Skeletal muscle tissue (tissue), 4 donors: ENCODE data around the gene PIK3C2G. TPM values are rescaled to one million over a fixed set of nuclear protein-coding genes. Genes with fewer than 3 reads are reported as not detected.

Experiments
- H3K27ac ChIP-seq: one replicate; pipeline ENCODE4 v1.7.0; 2013; ENCODE audit warnings: mild to moderate bottlenecking, low read depth, low read length, inconsistent platforms
- H3K27me3 ChIP-seq, 3 donors: one replicate each; pipeline ENCODE4 v1.7.0; 2013; ENCODE audit warnings: low read length in 3 of 3; ENCODE audit not compliant: control insufficient read depth in 3 of 3, insufficient read depth in 3 of 3
- H3K36me3 ChIP-seq, 3 donors: one replicate each; pipeline ENCODE4 v1.7.0; 2013; ENCODE audit warnings: low read length in 3 of 3; ENCODE audit not compliant: control insufficient read depth in 3 of 3, insufficient read depth in 3 of 3
- H3K4me1 ChIP-seq, 3 donors: one replicate each; pipeline ENCODE4 v1.7.0; 2013; ENCODE audit warnings: low read length in 3 of 3, mild to moderate bottlenecking in 3 of 3; ENCODE audit not compliant: control insufficient read depth in 3 of 3, insufficient read depth in 3 of 3
- H3K4me3 ChIP-seq, 3 donors: one replicate each; pipeline ENCODE4 v1.7.0; 2013; ENCODE audit warnings: low read length in 3 of 3
- H3K9ac ChIP-seq, 3 donors: one replicate each; pipeline ENCODE4 v1.7.0; 2013; ENCODE audit warnings: low read length in 3 of 3, mild to moderate bottlenecking in 3 of 3, moderate library complexity in 2 of 3, low read depth in 1 of 3
- H3K9me3 ChIP-seq, 3 donors: one replicate each; pipeline ENCODE4 v1.7.0; 2013; ENCODE audit warnings: low read length in 3 of 3; ENCODE audit not compliant: control insufficient read depth in 3 of 3
- total RNA-seq: library from RNA; depleted of rRNA; stranded (reverse); fragments of >200 nt; gene quantifications from one replicate; pipeline ENCODE4 v1.2.3, GENCODE V29; 2014
- donor health status: Osteomylitis.

Gene PIK3C2G
- total RNA-seq, 1 donor from 2014 or later, result 0.52 TPM

- H3K27ac ChIP-seq, result no peak overlapping the region
- no peak overlapping the region for H3K9ac ChIP-seq
- H3K36me3 ChIP-seq, result no peaks in the 10 kb centered on the region
- no peaks in the 10 kb centered on the region for H3K4me1 ChIP-seq
- H3K9me3 ChIP-seq, result no peaks in the 10 kb centered on the region
- no peak overlapping the region for H3K4me3 ChIP-seq
- no peaks in the 10 kb centered on the region for H3K27me3 ChIP-seq
Measured at GRCh38 chr12:18421867-18422266, 160.5 kb downstream of the PIK3C2G start.

GRCh38 chr12:18422871-18423270 is 161.6 kb downstream of the PIK3C2G start:
- Histone ChIP-seq H3K36me3 (no peaks in the 10 kb centered on the region), H3K4me1 (no peaks in the 10 kb centered on the region), H3K9me3 (no peaks in the 10 kb centered on the region), H3K9ac (no peak overlapping the region), H3K27ac (no peak overlapping the region), H3K4me3 (no peak overlapping the region), H3K27me3 (no peaks in the 10 kb centered on the region)

GRCh38 chr12:18424857-18425256 is 163.5 kb downstream of the PIK3C2G start:
- Histone ChIP-seq H3K4me3 (no peak overlapping the region), H3K27ac (no peak overlapping the region), H3K9me3 (no peaks in the 10 kb centered on the region), H3K36me3 (no peaks in the 10 kb centered on the region), H3K27me3 (no peaks in the 10 kb centered on the region), H3K4me1 (no peaks in the 10 kb centered on the region), H3K9ac (no peak overlapping the region)

GRCh38 chr12:18427520-18427919 is 166.2 kb downstream of the PIK3C2G start:
- Histone ChIP-seq H3K27me3 (no peaks in the 10 kb centered on the region), H3K4me1 (no peaks in the 10 kb centered on the region), H3K27ac (no peak overlapping the region), H3K4me3 (no peak overlapping the region), H3K36me3 (no peaks in the 10 kb centered on the region), H3K9ac (no peak overlapping the region), H3K9me3 (no peaks in the 10 kb centered on the region)

GRCh38 chr12:18428416-18428815 is 167.1 kb downstream of the PIK3C2G start:
- Histone ChIP-seq H3K9ac (no peak overlapping the region), H3K4me3 (no peak overlapping the region), H3K27ac (no peak overlapping the region), H3K4me1 (no peaks in the 10 kb centered on the region), H3K27me3 (no peaks in the 10 kb centered on the region), H3K9me3 (no peaks in the 10 kb centered on the region), H3K36me3 (no peaks in the 10 kb centered on the region)

- Histone ChIP-seq H3K36me3 (no peaks in the 10 kb centered on the region), H3K27me3 (no peaks in the 10 kb centered on the region), H3K4me3 (no peak overlapping the region), H3K27ac (no peak overlapping the region), H3K9me3 (no peaks in the 10 kb centered on the region), H3K4me1 (no peaks in the 10 kb centered on the region), H3K9ac (no peak overlapping the region)
Measured at GRCh38 chr12:18429366-18429765, 168.0 kb downstream of the PIK3C2G start.

GRCh38 chr12:18430425-18431048 is 169.2 kb downstream of the PIK3C2G start:
- H3K9me3 ChIP-seq, result no peaks in the 10 kb centered on the region
- no peak overlapping the region for H3K27ac ChIP-seq
- H3K4me3 ChIP-seq, result no peak overlapping the region
- no peaks in the 10 kb centered on the region for H3K4me1 ChIP-seq
- H3K36me3 ChIP-seq, result no peaks in the 10 kb centered on the region
- no peak overlapping the region for H3K9ac ChIP-seq
- H3K27me3 ChIP-seq, result no peaks in the 10 kb centered on the region

- Histone ChIP-seq H3K4me3 (no peak overlapping the region), H3K36me3 (no peaks in the 10 kb centered on the region), H3K27ac (no peak overlapping the region), H3K9me3 (no peaks in the 10 kb centered on the region), H3K4me1 (no peaks in the 10 kb centered on the region), H3K9ac (no peak overlapping the region), H3K27me3 (no peaks in the 10 kb centered on the region)
Measured at GRCh38 chr12:18431771-18432170, 170.5 kb downstream of the PIK3C2G start.

- Histone ChIP-seq H3K4me1 (no peaks in the 10 kb centered on the region), H3K9ac (no peak overlapping the region), H3K9me3 (no peaks in the 10 kb centered on the region), H3K36me3 (no peaks in the 10 kb centered on the region), H3K27me3 (no peaks in the 10 kb centered on the region), H3K27ac (no peak overlapping the region), H3K4me3 (no peak overlapping the region)
Measured at GRCh38 chr12:18432206-18432605, 170.9 kb downstream of the PIK3C2G start.

GRCh38 chr12:18436170-18436569 is 174.9 kb downstream of the PIK3C2G start:
- Histone ChIP-seq H3K9me3 (no peaks in the 10 kb centered on the region), H3K36me3 (no peaks in the 10 kb centered on the region), H3K9ac (no peak overlapping the region), H3K4me3 (no peak overlapping the region), H3K27me3 (no peaks in the 10 kb centered on the region), H3K27ac (no peak overlapping the region), H3K4me1 (no peaks in the 10 kb centered on the region)
